Cardiac fibroblast (primary cell): Measurements from ENCODE around the gene TSPAN7.

ENCODE experiments used
- DNase-seq, 2 donors: peaks; one replicate each; pipeline versions ENCODE4 v3.0.0 to v3.0.0-alpha.2; 2010; ENCODE audit warnings: low read depth in 2 of 2
- H3K4me3 ChIP-seq, 2 donors: replicated peaks in 1 of 2; 1 replicate in 1 of 2; 2 replicates in 1 of 2; pipeline ENCODE4 v1.5.1; 2011; ENCODE audit warnings: low read depth in 2 of 2, low read length in 2 of 2, mild to moderate bottlenecking in 2 of 2, moderate library complexity in 1 of 2
- CTCF ChIP-seq: IDR thresholded peaks from one replicate; pipeline ENCODE4 v1.5.1; 2011; ENCODE audit warnings: low read depth, mild to moderate bottlenecking, low read length, inconsistent platforms

The TSPAN7 gene

GRCh38 chrX:38657562-38657961, 96.2 kb downstream of the TSPAN7 start:
- H3K4me3 ChIP-seq, result no peak overlapping the region
- TF ChIP-seq CTCF, result no peak
- DNase-seq, result no peak

- no peak for TF ChIP-seq CTCF
- DNase-seq, result no peak
These were observed 99.2 kb downstream of the TSPAN7 start for GRCh38 chrX:38660395-38661102.

GRCh38 chrX:38661103-38661441, 99.7 kb downstream of the TSPAN7 start:
- no peak for TF ChIP-seq CTCF
- no peak overlapping the region for H3K4me3 ChIP-seq
- DNase-seq, result no peak

More at GRCh38 chrX:38660395-38661102, 99.2 kb downstream of the TSPAN7 start:
- no peak overlapping the region for H3K4me3 ChIP-seq

GRCh38 chrX:38661561-38661960, 100.2 kb downstream of the TSPAN7 start:
- no peak for DNase-seq
- H3K4me3 ChIP-seq, result no peak overlapping the region
- TF ChIP-seq CTCF, result no peak

GRCh38 chrX:38662640-38663039, 101.3 kb downstream of the TSPAN7 start:
- no peak for TF ChIP-seq CTCF
- H3K4me3 ChIP-seq, result no peak overlapping the region
- no peak for DNase-seq

GRCh38 chrX:38664285-38664684, 102.9 kb downstream of the TSPAN7 start:
- peak; percentile 48 to 49 for DNase-seq
- TF ChIP-seq CTCF, result peak; percentile 37
- H3K4me3 ChIP-seq, result no peak overlapping the region

GRCh38 chrX:38666909-38667308, 105.6 kb downstream of the TSPAN7 start:
- DNase-seq, result no peak
- H3K4me3 ChIP-seq, result no peak overlapping the region
- TF ChIP-seq CTCF, result no peak
